GM12878 (cell line): ENCODE measurements around the gene TMED5. TPM values are rescaled to one million over a fixed set of nuclear protein-coding genes. Genes with fewer than 3 reads are reported as not detected.

Source experiments
- ATAC-seq: fragments of 200-7000 bp; cut with Tn5 transposase; 3 replicates; pipeline ENCODE4 v1.9.1; 2020; ENCODE audit warnings: mild to moderate bottlenecking, moderate library complexity
- BruUV-seq: library from RNA; stranded (reverse); fragments of 400-500 nt; replicated peaks from 2 replicates; lab custom pipeline; 2021; lab: Mats Ljungman, UMichigan
- CTCF ChIA-PET: fragments of 300-600 bp; sonication (Branson Sonifier 250); formaldehyde crosslinking; extraction: SDS; loops from one replicate; lab custom pipeline; 2021; ENCODE audit warnings: inconsistent platforms; lab: Yijun Ruan, JAX
- POLR2A ChIA-PET: fragments of 350-600 bp; formaldehyde crosslinking; extraction: SDS; loops from one replicate; lab custom pipeline; 2021; ENCODE audit warnings: inconsistent platforms; lab: Charles Lee
- RAD21 ChIA-PET: fragments of 300-600 bp; sonication (Branson Sonifier 250); formaldehyde crosslinking; loops from one replicate; lab custom pipeline; 2023; ENCODE audit warnings: antibody characterized with exemption; ENCODE audit not compliant: unreplicated experiment; lab: Charles Lee
- SMC1A ChIA-PET: fragments of 300-600 bp; sonication (Branson Sonifier 250); formaldehyde crosslinking; loops from one replicate; lab custom pipeline; 2023; ENCODE audit not compliant: unreplicated experiment, uncharacterized antibody; lab: Charles Lee
- DNase-seq: peaks from one replicate; pipeline ENCODE4 v3.0.0-alpha.2; 2011; ENCODE audit warnings: low read depth, low spot score
- FAIRE-seq: peaks from 3 replicates; lab custom pipeline; 2011; peaks lifted over from hg19 to GRCh38; lab: Jason Lieb, UNC
- H2AFZ ChIP-seq: 2 replicates; pipeline ENCODE4 v1.6.0; 2011; ENCODE audit warnings: low read depth, low read length, control low read depth; ENCODE audit not compliant: control insufficient read depth
- H3K27ac ChIP-seq: 2 replicates; pipeline ENCODE4 v1.5.1; 2011; ENCODE audit warnings: control low read depth; ENCODE audit not compliant: control insufficient read depth, insufficient read depth
- H3K27me3 ChIP-seq, 2 experiments: replicated peaks in 1 of 2; 2 replicates each; pipeline versions ENCODE4 v1.6.0 to v1.6.1; 2011; ENCODE audit warnings: low read length in 1 of 2; ENCODE audit not compliant: control insufficient read depth in 2 of 2, insufficient read depth in 2 of 2
- H3K36me3 ChIP-seq, 2 experiments: 2 replicates each; pipeline ENCODE4 v1.5.1; 2011; ENCODE audit warnings: low read length in 1 of 2; ENCODE audit not compliant: control insufficient read depth in 2 of 2, insufficient read depth in 2 of 2
- H3K4me1 ChIP-seq: 2 replicates; pipeline ENCODE4 v1.6.1; 2011; ENCODE audit warnings: mild to moderate bottlenecking, low read length, moderate library complexity, mixed read lengths; ENCODE audit not compliant: control insufficient read depth, insufficient read depth
- H3K4me2 ChIP-seq: 2 replicates; pipeline ENCODE4 v1.6.0; 2011; ENCODE audit warnings: control low read depth; ENCODE audit not compliant: control insufficient read depth, insufficient read depth
- H3K4me3 ChIP-seq: fragments of 200-600 bp; sonication (generic); 2 replicates; pipeline ENCODE4 v1.5.1; 2016
- H3K79me2 ChIP-seq: 2 replicates; pipeline ENCODE4 v1.6.0; 2011; ENCODE audit warnings: low read length; ENCODE audit not compliant: control insufficient read depth, insufficient read depth
- H3K9ac ChIP-seq: 2 replicates; pipeline ENCODE4 v1.8.0; 2011; ENCODE audit warnings: low read length, control low read depth, mixed read lengths; ENCODE audit not compliant: control insufficient read depth, insufficient read depth
- H3K9me3 ChIP-seq: replicated peaks from 3 replicates; pipeline ENCODE4 v1.5.1; 2011; ENCODE audit warnings: mild to moderate bottlenecking, low read length; ENCODE audit not compliant: control insufficient read depth, insufficient read depth
- H4K20me1 ChIP-seq: 2 replicates; pipeline ENCODE4 v1.6.0; 2011; ENCODE audit not compliant: control insufficient read depth, insufficient read depth
- ATF3 ChIP-seq: IDR thresholded peaks from 2 replicates; pipeline ENCODE4 v1.6.1; 2011; ENCODE audit warnings: low read depth, mild to moderate bottlenecking, low read length, moderate library complexity, borderline replicate concordance; ENCODE audit errors: extremely low read depth
- FOXM1 ChIP-seq: IDR thresholded peaks from 2 replicates; pipeline ENCODE4 v1.6.1; 2012; ENCODE audit warnings: low read depth, mild to moderate bottlenecking, inconsistent platforms, low read length, moderate library complexity
- IRF5 ChIP-seq: fragments of 450-650 bp; IDR thresholded peaks from 2 replicates; pipeline ENCODE4 v1.6.1; 2017; ENCODE audit warnings: borderline replicate concordance
- MEF2A ChIP-seq: IDR thresholded peaks from 2 replicates; pipeline ENCODE4 v1.6.1; 2011; ENCODE audit warnings: low read depth, mild to moderate bottlenecking, low read length, moderate library complexity; ENCODE audit not compliant: insufficient read depth
- NBN ChIP-seq: fragments of 450-650 bp; IDR thresholded peaks from 2 replicates; pipeline ENCODE4 v1.6.1; 2016
- SMAD5 ChIP-seq: IDR thresholded peaks from 2 replicates; pipeline ENCODE4 v1.6.1; 2016; ENCODE audit warnings: antibody characterized with exemption, low read depth
- TCF7 ChIP-seq: IDR thresholded peaks from 2 replicates; pipeline ENCODE4 v1.6.1; 2014; ENCODE audit warnings: antibody characterized with exemption, borderline replicate concordance
- WGBS: methylation state at CpG from one replicate; pipeline ENCODE4 v1.1.6; 2016; ENCODE audit warnings: low lambda C conversion rate; ENCODE audit not compliant: insufficient replicate concordance, insufficient coverage; ENCODE audit errors: missing lambda C conversion rate; 5-methylcytosine and 5-hydroxymethylcytosine counted together
- in situ Hi-C: fragments of 300-500 bp; cut with MboI; formaldehyde crosslinking; loops from 9 replicates; pipeline ENCODE4 v1.14.3; 2018; ENCODE audit warnings: mixed read lengths
- intact Hi-C: fragments of 100-400 bp; cut with micrococcal nuclease; formaldehyde crosslinking; loops from one replicate; pipeline ENCODE4 v1.14.2; 2022; ENCODE audit not compliant: unreplicated experiment
- polyA plus RNA-seq, 11 experiments: library from polyadenylated mRNA; depleted of rRNA in 4 of 11; unstranded in 6 of 11; stranded (reverse) in 5 of 11; fragments of >200 nt; fragmentation: Nextera tagmentation in 4 of 11; fragmentation: Illumina TruSeq in 1 of 11; extraction: Ambion mirVana in 4 of 11; extraction: Trizol in 1 of 11; gene quantifications; 1 replicate in 1 of 11; 2 replicates in 10 of 11; pipeline versions ENCODE4 v1.2.1 to v1.2.3, GENCODE V29; 2011 to 2016; ENCODE audit warnings: inconsistent platforms in 2 of 11, missing spikeins in 2 of 11, low read depth in 1 of 11
- total RNA-seq, 4 experiments: library from RNA; depleted of rRNA in 3 of 4; stranded (reverse); fragments of >200 nt in 3 of 4; fragmentation: Illumina TruSeq in 1 of 4; extraction: Trizol in 1 of 4; gene quantifications; 2 replicates each; pipeline versions ENCODE4 v1.2.1 to v1.2.3, GENCODE V29; 2013 to 2021

TMED5 gene
- total and polyA plus RNA-seq, 10 of the 15 experiments (the other 5 are each of a cell fraction or from before 2014, with no cell fraction given), result 18.5 to 80.6 (median 54.0) TPM

GRCh38 chr1:93111065-93111464 is 69.1 kb downstream of the TMED5 start:
- no peak for TF ChIP-seq IRF5
- peak; percentile 60; the same call in 1 of the 2 replicates for TF ChIP-seq MEF2A
- ATAC-seq, result peak; percentile 25; the same call in 2 of the 3 replicates
- no peaks in the 10 kb centered on the region for H3K27me3 ChIP-seq
- 0% methylated on average over 1 of the region's 1 CpG for WGBS
- POLR2A ChIA-PET, result no interaction called here
- intact Hi-C loops (no loop called here), in situ Hi-C loops (no loop called here)
- H3K9ac ChIP-seq, result no peak overlapping the region
- H3K79me2 ChIP-seq, result peaks cover 37% of the 10 kb centered on the region
- no peak overlapping the region for H3K4me2 ChIP-seq
- H3K36me3 ChIP-seq, result peaks cover 1 to 16% of the 10 kb centered on the region in 2 experiments
- peaks cover 12% of the 10 kb centered on the region for H3K9me3 ChIP-seq
- no peak for FAIRE-seq
- SMC1A ChIA-PET, result interaction anchor here (0.5 to 1.7 kb wide), 3 partner anchors 31 to 1601 kb away, joined by 3 to 4 read pairs (median 3); no protein-coding TSS in a partner anchor
- RAD21 ChIA-PET, result interaction anchor here (1.7 kb wide), 1 partner anchor 31 kb away, joined by 3 read pairs; no protein-coding TSS in a partner anchor
- no TSS peak for BruUV-seq
- CTCF ChIA-PET, result interaction anchor here (1.0 kb wide), 1 partner anchor 14 kb away, joined by 3 read pairs; no protein-coding TSS in a partner anchor
- H3K4me1 ChIP-seq, result peaks cover 5% of the 10 kb centered on the region; the same call in 1 of the 2 replicates
- H2AFZ ChIP-seq, result no peak overlapping the region
- DNase-seq, result no peak
- no peak overlapping the region for H3K4me3 ChIP-seq
- no peak overlapping the region for H3K27ac ChIP-seq
- H4K20me1 ChIP-seq, result no peaks in the 10 kb centered on the region

- no peak overlapping the region for H3K4me3 ChIP-seq
- no TSS peak for BruUV-seq
- TF ChIP-seq SMAD5, result no peak
- TF ChIP-seq NBN, result no peak
- TF ChIP-seq FOXM1, result no peak
- TF ChIP-seq ATF3, result no peak
- no peak for TF ChIP-seq TCF7
- TF ChIP-seq, all 136 proteins: peak for 0
- H2AFZ ChIP-seq, result no peak overlapping the region
- WGBS, result 100% methylated on average over 2 of the region's 2 CpGs
- ChIA-PET CTCF (interaction anchor here (0.6 to 1.3 kb wide), 6 partner anchors 10 to 195 kb away, joined by 3 to 11 read pairs (median 3); no protein-coding TSS in a partner anchor), POLR2A (interaction anchor here (1.0 kb wide), 1 partner anchor 8 kb away, joined by 6 read pairs; no protein-coding TSS in a partner anchor), RAD21 (interaction anchor here (1.2 to 1.7 kb wide), 2 partner anchors 29 to 1966 kb away, joined by 3 read pairs; no protein-coding TSS in a partner anchor), SMC1A (interaction anchor here (0.6 to 1.7 kb wide), 4 partner anchors 14 to 137 kb away, joined by 3 to 4 read pairs (median 4); no protein-coding TSS in a partner anchor)
- peaks cover 37% of the 10 kb centered on the region for H3K79me2 ChIP-seq
- no peaks in the 10 kb centered on the region for H4K20me1 ChIP-seq
- DNase-seq (no peak), ATAC-seq (no peak), FAIRE-seq (no peak)
- no peak overlapping the region for H3K9ac ChIP-seq
- H3K4me1 ChIP-seq, result peaks cover 5% of the 10 kb centered on the region; the same call in 1 of the 2 replicates
- no peaks in the 10 kb centered on the region for H3K27me3 ChIP-seq
- H3K4me2 ChIP-seq, result no peak overlapping the region
- H3K27ac ChIP-seq, result no peak overlapping the region
- in situ Hi-C loops (no loop called here), intact Hi-C loops (no loop called here)
- peaks cover 12% of the 10 kb centered on the region for H3K9me3 ChIP-seq
- H3K36me3 ChIP-seq, result peaks cover 3 to 21% of the 10 kb centered on the region in 2 experiments
These were observed 70.6 kb downstream of the TMED5 start for GRCh38 chr1:93109578-93109977.
